Cortex of kidney (tissue), 1 donor: ENCODE measurements around the gene SLC23A1.
A peak's percentile ranks its signal among the peaks of the same experiment; 100 is the strongest.

Experiments used
- DNase-seq: peaks from one replicate; lab custom pipeline; 2025; lab: John Stamatoyannopoulos, UW

SLC23A1 gene

DNA sequence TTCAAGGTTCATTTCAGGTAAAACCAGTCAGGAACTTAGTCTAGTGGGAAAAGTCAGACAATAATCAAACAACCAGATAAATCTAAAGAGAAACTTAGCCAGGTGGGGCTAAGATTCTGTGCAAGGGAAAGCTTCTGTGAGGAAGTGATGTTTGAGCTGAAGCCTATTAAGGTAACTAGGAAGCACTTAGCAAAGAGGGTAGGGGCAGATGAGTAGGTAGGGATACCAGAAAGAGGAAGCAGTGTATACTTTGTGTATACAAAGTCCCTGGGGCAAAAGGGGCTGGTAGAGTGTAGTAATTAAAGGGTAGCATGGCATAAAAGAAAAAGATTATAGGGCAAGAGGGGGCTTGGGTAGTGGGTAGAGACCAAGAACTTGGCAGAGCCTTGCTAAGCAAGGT lies 24.4 kb upstream of the SLC23A1 start:
- DNase-seq, result no peak

GRCh38 chr5:139406963-139407362 lies 23.9 kb upstream of the SLC23A1 start:
- no peak for DNase-seq

- DNase-seq, result no peak
These were observed 21.4 kb upstream of the SLC23A1 start for GRCh38 chr5:139404484-139404840.

GRCh38 chr5:139403787-139404483 lies 20.8 kb upstream of the SLC23A1 start, which contains the start of gene SPATA24:
Gene SPATA24, minus strand, starts transcription at chr5:139404089. Its CDS starts 29 bp downstream, at chr5:139404060.
- peak; percentile 78 for DNase-seq

- no peak for DNase-seq
These were observed 20.3 kb upstream of the SLC23A1 start for GRCh38 chr5:139403418-139403786.

- DNase-seq, result no peak
These were observed 19.6 kb upstream of the SLC23A1 start for GRCh38 chr5:139402561-139403158.

- DNase-seq, result no peak
These were observed 18.4 kb upstream of the SLC23A1 start for GRCh38 chr5:139401546-139401945.

- DNase-seq, result no peak
These were observed 16.5 kb upstream of the SLC23A1 start for GRCh38 chr5:139399501-139400121.

DNA sequence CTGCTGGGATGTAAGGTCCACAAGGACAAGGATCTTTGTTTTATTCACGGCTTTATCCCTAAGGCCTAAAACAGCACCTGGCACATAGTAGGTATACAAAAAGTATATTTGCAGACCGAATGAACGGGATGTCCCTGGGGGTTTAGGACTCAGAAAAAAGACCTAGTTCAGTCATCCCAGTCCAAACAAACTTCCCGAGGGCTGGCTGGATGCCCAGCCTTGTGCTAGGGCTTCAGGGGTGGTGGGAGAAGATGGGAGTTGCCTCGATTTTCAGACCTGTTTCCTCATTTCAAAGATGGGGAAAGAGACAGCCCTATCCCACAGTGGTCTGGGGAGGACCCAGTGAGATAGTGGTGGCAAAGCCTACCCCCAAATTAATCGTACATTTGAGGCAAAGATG lies 14.8 kb upstream of the SLC23A1 start:
- no peak for DNase-seq

- no peak for DNase-seq
These were observed 13.6 kb upstream of the SLC23A1 start for GRCh38 chr5:139396691-139397090.

DNA sequence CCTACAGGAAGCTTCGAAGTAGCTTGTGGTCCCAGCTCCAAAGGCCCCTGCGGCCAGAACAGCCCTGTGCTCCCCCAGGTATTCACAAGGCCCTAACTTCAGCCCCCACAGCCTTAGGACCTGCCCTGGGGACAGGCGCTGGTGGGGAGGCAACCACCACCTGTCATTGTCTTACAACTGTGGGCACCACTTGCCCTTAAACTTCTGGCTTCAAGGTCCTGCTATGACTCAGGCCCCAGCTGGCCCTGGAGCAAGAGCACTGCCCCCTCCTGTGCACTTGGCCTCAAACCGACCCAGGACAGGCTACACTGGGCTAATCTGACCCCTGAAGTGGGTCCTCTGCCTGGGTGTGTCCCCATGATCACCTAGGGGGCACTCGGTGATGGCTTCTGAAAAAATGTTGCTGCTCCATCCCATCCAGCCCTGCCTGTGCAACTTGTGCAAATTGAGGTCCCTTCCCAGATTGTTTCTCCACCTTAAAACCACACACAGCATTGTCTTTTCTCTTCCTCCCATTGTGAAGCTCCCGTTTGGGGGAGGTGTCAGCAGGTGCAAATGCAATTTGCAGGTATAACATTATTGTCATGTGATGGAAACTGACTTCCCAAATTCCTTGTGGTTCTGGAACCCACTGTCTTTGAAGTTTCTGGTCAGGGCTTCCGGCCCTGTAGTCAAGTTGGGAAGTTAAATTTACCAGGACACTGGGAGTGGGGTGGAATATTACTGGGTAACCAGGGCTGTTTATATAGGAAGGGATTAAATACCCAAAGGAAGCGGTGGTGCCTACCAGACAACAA lies 12.9 kb upstream of the SLC23A1 start:
- no peak for DNase-seq

- no peak for DNase-seq
These were observed 11.8 kb upstream of the SLC23A1 start, which contains the start of gene PROB1 for GRCh38 chr5:139394654-139395566. Gene PROB1, minus strand, starts transcription at chr5:139395104. Its CDS starts 23 bp downstream, at chr5:139395081.

DNA sequence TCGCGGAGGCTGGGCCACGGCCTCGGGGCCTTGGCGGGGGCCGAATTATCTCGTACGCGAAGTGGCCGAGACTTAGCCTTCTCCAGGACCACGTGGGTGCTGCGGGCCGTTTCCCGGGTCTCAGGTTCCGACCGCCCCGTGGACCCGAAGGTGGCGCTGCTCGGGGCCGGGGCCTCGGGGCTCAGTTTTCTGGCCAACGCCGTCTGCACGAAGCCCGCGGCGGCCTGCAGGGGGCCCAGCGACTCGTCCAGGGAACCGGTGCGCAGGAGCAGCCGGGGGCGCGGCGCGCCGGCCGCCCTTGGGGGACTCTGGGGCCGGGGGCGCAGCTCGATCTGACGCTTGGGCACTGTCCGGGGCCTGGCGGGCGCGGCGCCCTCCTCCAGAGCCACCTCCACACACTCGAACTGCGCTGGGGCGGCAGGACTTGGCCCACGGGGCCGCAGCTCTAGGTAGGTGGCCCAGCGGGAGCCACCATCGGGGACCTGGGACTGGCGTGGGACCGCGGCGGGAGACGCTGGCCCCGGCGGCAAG lies 11.1 kb upstream of the SLC23A1 start:
- DNase-seq, result no peak

DNA sequence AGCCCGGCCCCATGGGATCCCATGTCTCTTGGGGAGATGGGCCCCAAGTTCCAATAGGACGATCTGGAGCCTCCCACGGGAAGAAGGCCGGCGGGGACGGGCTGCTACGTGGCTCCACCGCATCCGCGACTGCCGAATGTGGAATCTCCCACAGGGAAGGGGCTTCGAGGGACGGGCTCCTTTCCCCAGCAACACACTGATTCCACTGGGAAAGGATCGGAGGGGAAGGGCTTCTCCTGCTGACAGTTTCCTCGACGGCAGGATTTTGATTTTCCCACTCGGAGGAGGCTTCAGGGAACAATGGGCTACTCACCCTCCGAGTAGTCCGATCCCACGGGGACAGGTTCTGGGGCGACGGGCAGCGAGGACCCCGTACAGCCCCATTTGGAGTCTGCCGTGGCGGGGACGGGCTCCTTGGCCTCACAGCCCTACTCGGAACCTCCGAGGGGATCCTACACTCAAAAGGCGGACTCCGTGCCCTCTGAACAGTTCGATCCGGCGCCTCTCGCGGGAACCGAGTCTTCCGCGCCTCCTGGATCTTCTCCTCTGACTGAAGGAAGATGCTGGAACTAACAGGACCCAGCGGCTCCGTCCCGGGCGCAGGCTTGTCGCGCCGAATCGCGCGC lies 10.5 kb upstream of the SLC23A1 start:
- DNase-seq, result no peak

DNA sequence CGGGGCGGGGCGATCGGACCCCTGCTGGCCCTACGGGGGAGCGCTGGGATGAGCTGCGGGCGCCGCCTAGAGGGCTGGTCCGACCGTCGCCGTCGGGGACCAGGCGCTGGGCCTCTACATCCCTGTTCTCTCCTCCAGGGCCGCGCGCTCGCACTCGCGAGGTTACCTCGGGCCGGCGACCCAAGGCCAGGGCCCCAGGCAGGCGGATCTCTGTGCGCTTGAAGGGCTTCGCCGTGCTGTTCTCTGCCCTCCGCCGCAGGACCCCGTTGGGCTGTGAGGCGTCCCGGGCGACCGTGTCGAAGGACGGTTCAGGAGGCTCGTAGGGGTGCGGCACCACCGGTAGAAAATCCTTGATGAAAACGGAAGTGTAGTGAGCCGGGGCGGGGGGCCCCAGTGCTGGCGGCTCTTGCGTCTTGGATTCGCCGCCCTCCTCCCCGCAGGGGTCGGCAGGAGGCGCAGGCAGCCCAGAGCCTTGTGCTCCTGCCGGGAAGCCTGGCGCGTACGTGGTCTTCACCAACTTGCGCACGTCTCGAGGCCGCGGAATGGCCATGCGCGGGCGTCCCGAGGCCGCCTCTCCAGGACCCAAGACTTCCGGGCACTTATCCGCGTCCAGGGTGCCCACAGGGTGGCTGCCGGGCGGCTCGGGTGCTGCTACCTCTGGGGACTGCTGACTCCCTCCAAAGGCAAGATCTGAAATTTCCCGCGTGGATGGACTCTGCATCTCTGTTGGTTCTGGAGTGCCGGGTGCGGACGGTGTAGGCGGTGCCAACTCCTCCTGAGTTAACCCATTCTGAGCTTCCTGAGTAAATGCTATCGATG lies 9.8 kb upstream of the SLC23A1 start:
- no peak for DNase-seq

GRCh38 chr5:139392324-139392677 lies 9.2 kb upstream of the SLC23A1 start:
- DNase-seq, result no peak

DNA sequence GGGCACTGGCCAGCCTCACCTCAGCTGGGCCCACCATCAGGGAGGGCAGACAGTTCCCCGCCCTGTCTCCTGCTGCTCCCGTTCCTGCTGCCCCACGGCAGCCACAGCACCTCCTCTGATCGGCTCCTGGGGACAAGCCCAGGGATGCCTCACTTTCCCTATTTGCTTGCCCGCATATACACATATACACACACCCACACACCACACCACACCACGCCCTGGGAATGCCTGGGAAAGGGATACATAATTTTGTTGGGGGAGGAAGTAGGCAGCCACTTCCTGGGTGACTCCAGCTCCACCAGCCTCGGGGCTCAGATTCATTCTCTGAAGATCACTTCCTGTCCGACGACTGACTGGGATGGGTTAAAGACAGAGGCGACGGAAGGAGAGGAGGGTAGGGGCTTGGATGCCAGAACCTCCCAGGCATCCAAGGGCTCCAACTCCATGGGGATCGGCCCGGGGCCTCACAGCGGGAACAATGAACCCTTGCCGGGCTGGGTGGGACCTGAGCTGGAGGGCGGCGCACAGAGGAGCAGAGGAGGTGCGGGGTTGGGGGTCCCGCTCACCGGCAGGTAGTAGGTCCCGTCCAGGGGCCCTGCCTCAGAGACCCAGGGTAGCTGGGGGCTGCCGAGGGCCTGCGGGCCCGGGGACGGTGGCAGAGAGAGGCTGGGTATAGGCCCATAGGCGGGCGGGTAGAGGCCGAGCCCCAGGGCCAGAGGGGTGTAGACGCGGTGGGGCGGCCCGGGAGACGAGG lies 8.7 kb upstream of the SLC23A1 start:
- DNase-seq, result no peak

- DNase-seq, result no peak
These were observed 7.8 kb upstream of the SLC23A1 start for GRCh38 chr5:139390639-139391569.
